OCI-LY7 (cell line): Measurements from ENCODE around the gene ZXDC. TPM values are rescaled to one million over a fixed set of nuclear protein-coding genes. Genes with fewer than 3 reads are reported as not detected.

Experiments
- BruUV-seq: library from RNA; stranded (reverse); fragments of 400-500 nt; replicated peaks from 2 replicates; lab custom pipeline; 2021; lab: Mats Ljungman, UMichigan
- CTCF ChIA-PET: fragments of 300-600 bp; sonication (Branson Sonifier 250); formaldehyde crosslinking; loops from one replicate; lab custom pipeline; 2022; ENCODE audit warnings: antibody characterized with exemption; ENCODE audit not compliant: unreplicated experiment; lab: Charles Lee
- POLR2A ChIA-PET: fragments of 300-600 bp; sonication (Branson Sonifier 250); formaldehyde crosslinking; loops from one replicate; lab custom pipeline; 2022; ENCODE audit warnings: antibody characterized with exemption; lab: Charles Lee
- DNase-seq: peaks from one replicate; pipeline ENCODE4 v3.0.0-alpha.2; 2015; ENCODE audit warnings: low spot score
- H2AFZ ChIP-seq: fragments of 200-600 bp; sonication (generic), shearing (Covaris generic); 2 replicates; pipeline ENCODE4 v1.6.1; 2014; ENCODE audit warnings: mild to moderate bottlenecking, antibody characterized with exemption, low read length, moderate library complexity
- H3K27ac ChIP-seq: fragments of 200-600 bp; sonication (generic); 2 replicates; pipeline ENCODE4 v1.5.1; 2014; ENCODE audit warnings: mixed run types, low read depth, mild to moderate bottlenecking, moderate library complexity, low read length, inconsistent platforms; ENCODE audit not compliant: poor library complexity, severe bottlenecking
- H3K36me3 ChIP-seq: fragments of 200-600 bp; sonication (generic); 2 replicates; pipeline ENCODE4 v1.6.1; 2014; ENCODE audit warnings: mild to moderate bottlenecking, antibody characterized with exemption, low read length, moderate library complexity, mixed read lengths; ENCODE audit not compliant: insufficient read depth
- H3K4me1 ChIP-seq: fragments of 200-600 bp; sonication (generic); 2 replicates; pipeline ENCODE4 v1.5.1; 2014; ENCODE audit warnings: mild to moderate bottlenecking, low read length; ENCODE audit not compliant: insufficient read depth, poor library complexity, severe bottlenecking
- H3K4me2 ChIP-seq: fragments of 200-600 bp; sonication (generic); 2 replicates; pipeline ENCODE4 v1.6.1; 2014; ENCODE audit warnings: mild to moderate bottlenecking, low read length
- H3K4me3 ChIP-seq: fragments of 200-600 bp; sonication (generic); 2 replicates; pipeline ENCODE4 v1.5.1; 2014; ENCODE audit warnings: mild to moderate bottlenecking, low read depth, low read length; ENCODE audit not compliant: poor library complexity, severe bottlenecking
- H3K79me2 ChIP-seq: fragments of 200-600 bp; sonication (generic); 2 replicates; pipeline ENCODE4 v1.6.1; 2016; ENCODE audit warnings: low read depth, mild to moderate bottlenecking, low read length, moderate library complexity, mixed read lengths; ENCODE audit not compliant: insufficient read depth
- H3K9me2 ChIP-seq: fragments of 200-600 bp; sonication (generic); 2 replicates; pipeline ENCODE4 v1.6.1; 2016; ENCODE audit warnings: mild to moderate bottlenecking, low read length, mixed read lengths; ENCODE audit not compliant: insufficient read depth
- H3K9me3 ChIP-seq: fragments of 200-600 bp; sonication (generic); 2 replicates; pipeline ENCODE4 v1.6.1; 2014; ENCODE audit warnings: mild to moderate bottlenecking, mixed run types, low read length, mixed read lengths
- H4K20me1 ChIP-seq: fragments of 200-600 bp; sonication (generic); 2 replicates; pipeline ENCODE4 v1.6.1; 2014; ENCODE audit warnings: mild to moderate bottlenecking, antibody characterized with exemption, low read length, moderate library complexity, mixed read lengths; ENCODE audit not compliant: insufficient read depth
- CTCF ChIP-seq: fragments of 200-600 bp; sonication (generic); conservative IDR thresholded peaks from 2 replicates; pipeline ENCODE4 v1.5.1; 2014; ENCODE audit warnings: mild to moderate bottlenecking, antibody characterized with exemption, low read length, moderate library complexity, mixed read lengths
- EZH2phosphoT487 ChIP-seq: fragments of 200-600 bp; sonication (generic); IDR thresholded peaks from 2 replicates; pipeline ENCODE4 v1.6.1; 2018; ENCODE audit warnings: low read depth, borderline replicate concordance, mild to moderate bottlenecking, mixed run types, antibody characterized with exemption, low read length, moderate library complexity, mixed read lengths
- intact Hi-C: fragments of 100-400 bp; cut with micrococcal nuclease; formaldehyde crosslinking; loops from one replicate; pipeline ENCODE4 v1.10.0; 2022; ENCODE audit not compliant: unreplicated experiment
- total RNA-seq, 2 experiments: library from RNA; depleted of rRNA in 1 of 2; stranded (reverse); fragments of >200 nt in 1 of 2; shearing (Covaris generic) in 1 of 2; gene quantifications; 2 replicates each; pipeline ENCODE4 v1.2.3, GENCODE V29; 2014 to 2022

The ZXDC gene
- total RNA-seq, 2 experiments from 2014 or later = 32.2 to 34.9 TPM

- no peak within 1 kb of the TSS for H2AFZ ChIP-seq
- no peaks in the 10 kb centered on the region for H3K9me2 ChIP-seq
- no peak within 1 kb of the TSS for H3K27ac ChIP-seq
- no peak within 1 kb of the TSS for H3K4me2 ChIP-seq
- TF ChIP-seq CTCF (no peak), EZH2phosphoT487 (no peak)
- no peaks in the 10 kb centered on the region for H4K20me1 ChIP-seq
- no peaks in the 10 kb centered on the region for H3K79me2 ChIP-seq
- BruUV-seq = no TSS peak
- no peaks in the 10 kb centered on the region for H3K9me3 ChIP-seq
- DNase-seq = no peak
- H3K36me3 ChIP-seq = no peaks in the 10 kb centered on the region
- peaks cover 9% of the 10 kb centered on the region for H3K4me1 ChIP-seq
- no peak within 1 kb of the TSS for H3K4me3 ChIP-seq
- ChIA-PET CTCF (no interaction called here), POLR2A (no interaction called here)
- intact Hi-C loops = no loop called here
Measured at GRCh38 chr3:126394179-126394976, 81.3 kb downstream of the ZXDC start, which contains the start of gene CFAP100. Gene CFAP100 (plus strand): TSS chr3:126394909. CDS start chr3:126396001, 1,092 bp downstream.

- intact Hi-C loops = no loop called here
- Histone ChIP-seq H3K36me3 (no peaks in the 10 kb centered on the region), H3K4me3 (no peak overlapping the region), H4K20me1 (no peaks in the 10 kb centered on the region), H3K9me2 (no peaks in the 10 kb centered on the region), H3K4me2 (no peak overlapping the region), H3K4me1 (peaks cover 8% of the 10 kb centered on the region), H3K27ac (no peak overlapping the region), H3K9me3 (no peaks in the 10 kb centered on the region), H2AFZ (no peak overlapping the region), H3K79me2 (no peaks in the 10 kb centered on the region)
- TF ChIP-seq CTCF (no peak), EZH2phosphoT487 (no peak)
- no TSS peak for BruUV-seq
- ChIA-PET POLR2A (no interaction called here), CTCF (no interaction called here)
- DNase-seq = no peak
Measured at GRCh38 chr3:126393563-126393962, 82.1 kb downstream of the ZXDC start.

GRCh38 chr3:126392246-126392645 lies 83.4 kb downstream of the ZXDC start:
- no peaks in the 10 kb centered on the region for H3K9me2 ChIP-seq
- no peaks in the 10 kb centered on the region for H3K36me3 ChIP-seq
- no peaks in the 10 kb centered on the region for H3K79me2 ChIP-seq
- no peaks in the 10 kb centered on the region for H4K20me1 ChIP-seq
- H3K4me2 ChIP-seq = no peak overlapping the region
- no peak overlapping the region for H2AFZ ChIP-seq
- BruUV-seq = no TSS peak
- H3K4me1 ChIP-seq = peaks cover 8% of the 10 kb centered on the region
- H3K27ac ChIP-seq = no peak overlapping the region
- intact Hi-C loops = no loop called here
- H3K9me3 ChIP-seq = no peaks in the 10 kb centered on the region
- TF ChIP-seq EZH2phosphoT487 (no peak), CTCF (no peak)
- ChIA-PET CTCF (interaction anchor here (1.0 kb wide), 1 partner anchor 146 kb away, joined by 3 read pairs; no protein-coding TSS in a partner anchor), POLR2A (interaction anchor here (1.1 kb wide), 1 partner anchor 10 kb away, joined by 3 read pairs; no protein-coding TSS in a partner anchor)
- H3K4me3 ChIP-seq = no peak overlapping the region
- no peak for DNase-seq
